Measurements from ENCODE around the gene TMEM201. TPM values are rescaled to one million over a fixed set of nuclear protein-coding genes. Genes with fewer than 3 reads are reported as not detected.

The TMEM201 gene
- total and polyA plus RNA-seq, 2 of the 8 experiments (the other 6 are each of a cell fraction or from before 2014, with no cell fraction given) = 8.2 to 27.1 TPM

DNA sequence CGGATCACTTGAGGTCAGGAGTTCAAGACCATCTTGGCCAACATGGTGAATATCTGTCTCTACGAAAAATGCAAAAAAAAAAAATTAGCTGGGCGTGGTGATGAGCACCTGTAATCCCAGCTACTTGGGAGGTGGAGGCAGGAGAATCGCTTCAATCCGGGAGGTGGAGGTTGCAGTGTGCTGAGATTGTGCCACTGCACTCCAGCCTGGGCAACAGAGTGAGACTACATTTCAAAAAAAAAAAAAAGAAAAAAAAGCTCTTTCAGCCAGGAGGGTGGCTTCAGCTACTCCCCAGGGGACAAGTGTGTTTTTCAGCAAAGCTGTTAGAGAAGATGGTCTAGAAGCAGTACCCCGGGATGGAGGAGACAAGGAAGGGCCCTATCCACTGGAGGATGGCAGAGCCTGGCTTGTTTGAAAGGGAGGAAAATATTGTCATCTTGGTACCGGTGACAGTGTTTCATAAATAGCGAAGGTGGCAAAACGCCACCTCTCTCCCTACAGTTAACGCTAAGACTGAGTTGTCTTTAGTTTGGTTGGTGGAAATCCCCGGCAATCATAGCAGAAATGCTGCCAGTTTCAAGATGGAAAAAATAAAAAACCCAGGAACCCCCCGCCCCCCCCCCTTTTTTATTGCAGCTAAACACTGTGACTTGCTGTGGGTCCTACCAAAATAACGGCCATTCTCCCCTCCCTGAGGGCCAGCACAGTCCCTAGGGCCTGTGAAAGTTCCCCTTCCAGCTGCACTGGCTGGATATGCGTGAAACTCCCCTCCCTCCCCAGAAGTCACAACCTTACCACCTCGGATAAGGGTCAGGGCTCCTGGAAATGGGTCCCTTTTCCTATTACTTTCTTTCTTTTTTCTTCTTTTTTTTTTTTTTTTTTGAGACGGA, 66.4 kb downstream of the TMEM201 start (continued):
- TF ChIP-seq BCL11A (IDR thresholded peaks at IDR 0.05; ENCODE audit: low read depth in 2 of 2, low read length in 2 of 2) (no peak), HDAC6 (IDR thresholded peaks at IDR 0.05; ENCODE audit: low read depth, low read length) (no peak), EZH2 (IDR thresholded peaks at IDR 0.05; ENCODE audit: low read depth, low read length, severe bottlenecking) (no peak), RBBP5 (IDR thresholded peaks at IDR 0.05; ENCODE audit: borderline replicate concordance, low read depth, low read length) (no peak), TCF12 (IDR thresholded peaks at IDR 0.05; ENCODE audit: low read depth, low read length) (no peak), NANOG (IDR thresholded peaks at IDR 0.05; ENCODE audit: insufficient read depth, low read depth, low read length, poor library complexity, severe bottlenecking) (no peak), SUZ12 (IDR thresholded peaks at IDR 0.05; ENCODE audit: low read length) (no peak)
- TF ChIP-seq, protein P1, sequence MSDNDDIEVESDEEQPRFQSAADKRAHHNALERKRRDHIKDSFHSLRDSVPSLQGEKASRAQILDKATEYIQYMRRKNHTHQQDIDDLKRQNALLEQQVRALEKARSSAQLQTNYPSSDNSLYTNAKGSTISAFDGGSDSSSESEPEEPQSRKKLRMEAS (IDR thresholded peaks at IDR 0.05) = no peak
